Measurements from ENCODE around the gene ZMYND8. TPM values are rescaled to one million over a fixed set of nuclear protein-coding genes. Genes with fewer than 3 reads are reported as not detected.

ZMYND8 gene
- total RNA-seq, 1 experiment from 2014 or later: 50.7 TPM

- Histone ChIP-seq H3K36me3 (ENCODE audit: control insufficient read depth, insufficient read depth, low read length) (no peaks in the 10 kb centered on the region), H3K27ac (ENCODE audit: low read length) (no peak overlapping the region), H3K9me3 (ENCODE audit: control insufficient read depth, insufficient read depth, low read depth, low read length) (no peaks in the 10 kb centered on the region), H3K4me1 (ENCODE audit: control insufficient read depth, insufficient read depth, low read length) (0 out of 2 replicates have a peak, but pooled peaks cover 3% of the 10 kb centered on the region), H3K4me3 (ENCODE audit: low read depth in 2 of 2, low read length in 2 of 2) (no peak overlapping the region), H3K27me3 (ENCODE audit: control insufficient read depth, insufficient read depth, low read length) (no peaks in the 10 kb centered on the region)
- ATAC-seq (no peak), DNase-seq (ENCODE audit: low read depth, low spot score) (no peak)
- ChIA-PET CTCF (no interaction called here), POLR2A (interaction anchor here (0.7 kb wide), 2 partner anchors 106 to 489 kb away, joined by 6 to 7 read pairs; no protein-coding TSS in a partner anchor)
- no peak for TF ChIP-seq POLR2AphosphoS5 (IDR thresholded peaks at IDR 0.05; ENCODE audit: low read depth, low read length)
- intact Hi-C loops (cut with micrococcal nuclease; ENCODE audit: unreplicated experiment) (no loop called here), in situ Hi-C loops (cut with HindIII; ENCODE audit: low pct_unique_long_range_greater_than_20kb, low sequenced_read_pairs) (no loop called here)
- no TSS peak for BruUV-seq (replicated peaks)
These were observed 44.2 kb upstream of the ZMYND8 start for GRCh38 chr20:47400685-47401084.

DNA sequence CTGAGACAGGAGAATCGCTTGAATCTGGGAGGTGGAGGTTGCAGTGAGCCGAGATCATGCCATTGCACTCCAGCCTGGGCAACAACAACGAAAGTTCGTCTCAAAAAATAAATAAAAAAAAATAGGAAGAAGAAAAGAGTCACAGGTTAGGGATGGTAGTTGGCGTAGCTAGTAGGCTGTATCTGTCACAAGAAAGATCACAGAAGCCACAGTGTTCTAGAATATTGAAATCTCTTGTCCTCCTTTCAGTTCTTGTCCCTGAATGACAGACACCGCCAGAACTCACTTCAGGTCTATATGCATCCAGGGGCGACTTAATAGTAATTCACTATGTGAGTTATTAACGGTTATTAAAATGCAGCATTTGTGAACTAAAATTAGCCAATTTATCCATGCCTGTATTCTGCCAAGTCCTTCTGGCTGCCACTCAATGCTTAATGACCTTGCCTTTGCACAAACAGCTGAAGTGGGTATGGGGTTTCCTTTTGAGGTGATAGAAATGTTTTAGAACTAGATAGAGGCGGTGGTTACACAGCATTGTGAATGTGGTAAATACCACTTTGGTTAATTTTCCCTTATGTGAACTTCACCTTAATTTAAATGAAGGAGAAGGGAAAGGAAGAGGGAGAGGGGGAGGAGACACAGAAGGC, 41.3 kb upstream of the ZMYND8 start:
- intact Hi-C loops (cut with micrococcal nuclease; ENCODE audit: unreplicated experiment): loop anchor here (10.0 kb wide), 1 partner anchor 67 kb away; no protein-coding TSS in a partner anchor
- DNase-seq (ENCODE audit: low read depth, low spot score) (no peak), ATAC-seq (no peak)
- Histone ChIP-seq H3K4me1 (ENCODE audit: control insufficient read depth, insufficient read depth, low read length) (peaks cover 5% of the 10 kb centered on the region), H3K27me3 (ENCODE audit: control insufficient read depth, insufficient read depth, low read length) (no peaks in the 10 kb centered on the region), H3K36me3 (ENCODE audit: control insufficient read depth, insufficient read depth, low read length) (no peaks in the 10 kb centered on the region), H3K4me3 (ENCODE audit: low read depth in 2 of 2, low read length in 2 of 2) (no peak overlapping the region), H3K9me3 (ENCODE audit: control insufficient read depth, insufficient read depth, low read depth, low read length) (no peaks in the 10 kb centered on the region), H3K27ac (ENCODE audit: low read length) (no peak overlapping the region)
- TF ChIP-seq TCF7L2 (IDR thresholded peaks at IDR 0.05; ENCODE audit: low read depth, low read length) (no peak), POLR2AphosphoS5 (IDR thresholded peaks at IDR 0.05; ENCODE audit: low read depth, low read length) (no peak), SIN3A (IDR thresholded peaks at IDR 0.05; ENCODE audit: borderline replicate concordance, insufficient read depth, low read depth, low read length) (no peak)
- TF ChIP-seq, protein P1, sequence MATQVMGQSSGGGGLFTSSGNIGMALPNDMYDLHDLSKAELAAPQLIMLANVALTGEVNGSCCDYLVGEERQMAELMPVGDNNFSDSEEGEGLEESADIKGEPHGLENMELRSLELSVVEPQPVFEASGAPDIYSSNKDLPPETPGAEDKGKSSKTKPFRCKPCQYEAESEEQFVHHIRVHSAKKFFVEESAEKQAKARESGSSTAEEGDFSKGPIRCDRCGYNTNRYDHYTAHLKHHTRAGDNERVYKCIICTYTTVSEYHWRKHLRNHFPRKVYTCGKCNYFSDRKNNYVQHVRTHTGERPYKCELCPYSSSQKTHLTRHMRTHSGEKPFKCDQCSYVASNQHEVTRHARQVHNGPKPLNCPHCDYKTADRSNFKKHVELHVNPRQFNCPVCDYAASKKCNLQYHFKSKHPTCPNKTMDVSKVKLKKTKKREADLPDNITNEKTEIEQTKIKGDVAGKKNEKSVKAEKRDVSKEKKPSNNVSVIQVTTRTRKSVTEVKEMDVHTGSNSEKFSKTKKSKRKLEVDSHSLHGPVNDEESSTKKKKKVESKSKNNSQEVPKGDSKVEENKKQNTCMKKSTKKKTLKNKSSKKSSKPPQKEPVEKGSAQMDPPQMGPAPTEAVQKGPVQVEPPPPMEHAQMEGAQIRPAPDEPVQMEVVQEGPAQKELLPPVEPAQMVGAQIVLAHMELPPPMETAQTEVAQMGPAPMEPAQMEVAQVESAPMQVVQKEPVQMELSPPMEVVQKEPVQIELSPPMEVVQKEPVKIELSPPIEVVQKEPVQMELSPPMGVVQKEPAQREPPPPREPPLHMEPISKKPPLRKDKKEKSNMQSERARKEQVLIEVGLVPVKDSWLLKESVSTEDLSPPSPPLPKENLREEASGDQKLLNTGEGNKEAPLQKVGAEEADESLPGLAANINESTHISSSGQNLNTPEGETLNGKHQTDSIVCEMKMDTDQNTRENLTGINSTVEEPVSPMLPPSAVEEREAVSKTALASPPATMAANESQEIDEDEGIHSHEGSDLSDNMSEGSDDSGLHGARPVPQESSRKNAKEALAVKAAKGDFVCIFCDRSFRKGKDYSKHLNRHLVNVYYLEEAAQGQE (IDR thresholded peaks at IDR 0.05; ENCODE audit: insufficient read depth in 1 of 2, low read depth in 2 of 2, low read length in 1 of 2): no peak
- TF ChIP-seq, protein P2, sequence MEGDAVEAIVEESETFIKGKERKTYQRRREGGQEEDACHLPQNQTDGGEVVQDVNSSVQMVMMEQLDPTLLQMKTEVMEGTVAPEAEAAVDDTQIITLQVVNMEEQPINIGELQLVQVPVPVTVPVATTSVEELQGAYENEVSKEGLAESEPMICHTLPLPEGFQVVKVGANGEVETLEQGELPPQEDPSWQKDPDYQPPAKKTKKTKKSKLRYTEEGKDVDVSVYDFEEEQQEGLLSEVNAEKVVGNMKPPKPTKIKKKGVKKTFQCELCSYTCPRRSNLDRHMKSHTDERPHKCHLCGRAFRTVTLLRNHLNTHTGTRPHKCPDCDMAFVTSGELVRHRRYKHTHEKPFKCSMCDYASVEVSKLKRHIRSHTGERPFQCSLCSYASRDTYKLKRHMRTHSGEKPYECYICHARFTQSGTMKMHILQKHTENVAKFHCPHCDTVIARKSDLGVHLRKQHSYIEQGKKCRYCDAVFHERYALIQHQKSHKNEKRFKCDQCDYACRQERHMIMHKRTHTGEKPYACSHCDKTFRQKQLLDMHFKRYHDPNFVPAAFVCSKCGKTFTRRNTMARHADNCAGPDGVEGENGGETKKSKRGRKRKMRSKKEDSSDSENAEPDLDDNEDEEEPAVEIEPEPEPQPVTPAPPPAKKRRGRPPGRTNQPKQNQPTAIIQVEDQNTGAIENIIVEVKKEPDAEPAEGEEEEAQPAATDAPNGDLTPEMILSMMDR (IDR thresholded peaks at IDR 0.05): no peak
- ChIA-PET POLR2A (no interaction called here), CTCF (no interaction called here)
- no TSS peak for BruUV-seq (replicated peaks)
- in situ Hi-C loops (cut with HindIII; ENCODE audit: low pct_unique_long_range_greater_than_20kb, low sequenced_read_pairs): no loop called here

GRCh38 chr20:47396762-47397476, 40.4 kb upstream of the ZMYND8 start:
- Histone ChIP-seq H3K27me3 (ENCODE audit: control insufficient read depth, insufficient read depth, low read length) (no peaks in the 10 kb centered on the region), H3K9me3 (ENCODE audit: control insufficient read depth, insufficient read depth, low read depth, low read length) (no peaks in the 10 kb centered on the region), H3K27ac (ENCODE audit: low read length) (no peak overlapping the region), H3K4me3 (ENCODE audit: low read depth in 2 of 2, low read length in 2 of 2) (no peak overlapping the region), H3K36me3 (ENCODE audit: control insufficient read depth, insufficient read depth, low read length) (no peaks in the 10 kb centered on the region), H3K4me1 (ENCODE audit: control insufficient read depth, insufficient read depth, low read length) (peaks cover 11% of the 10 kb centered on the region)
- ATAC-seq: peak; percentile 59; the same call in 1 of the 2 replicates
- intact Hi-C loops (cut with micrococcal nuclease; ENCODE audit: unreplicated experiment): loop anchor here (10.0 kb wide), 1 partner anchor 68 kb away; no protein-coding TSS in a partner anchor
- in situ Hi-C loops (cut with HindIII; ENCODE audit: low pct_unique_long_range_greater_than_20kb, low sequenced_read_pairs): no loop called here
- POLR2A ChIA-PET: no interaction called here
- no peak for TF ChIP-seq SIN3A (IDR thresholded peaks at IDR 0.05; ENCODE audit: borderline replicate concordance, insufficient read depth, low read depth, low read length)
- TF ChIP-seq, protein P1 (IDR thresholded peaks at IDR 0.05; ENCODE audit: insufficient read depth in 1 of 2, low read depth in 2 of 2, low read length in 1 of 2): no peak
- no peak for DNase-seq (ENCODE audit: low read depth, low spot score)
- no TSS peak for BruUV-seq (replicated peaks)
- CTCF ChIA-PET: no interaction called here

Measured in Panc1 (cell line).